CD14-positive monocyte (primary cell): ENCODE measurements around the gene PLET1. TPM values are rescaled to one million over a fixed set of nuclear protein-coding genes. Genes with fewer than 3 reads are reported as not detected.

Source experiments
- DNase-seq, 3 donors: peaks; one replicate each; pipeline ENCODE4 v3.0.0-alpha.2; 2011 to 2022
- H2AFZ ChIP-seq: 2 replicates; pipeline ENCODE4 v1.6.0; 2012; ENCODE audit warnings: mild to moderate bottlenecking, low read depth, low read length, inconsistent platforms; ENCODE audit not compliant: insufficient read depth, poor library complexity, severe bottlenecking
- H3K27ac ChIP-seq, 2 donors: 1 replicate in 1 of 2; 2 replicates in 1 of 2; pipeline ENCODE4 v1.5.1; 2012 to 2013; ENCODE audit warnings: low read length in 2 of 2, control low read depth in 1 of 2, inconsistent platforms in 1 of 2, low read depth in 1 of 2, mild to moderate bottlenecking in 1 of 2
- H3K27me3 ChIP-seq, 2 donors: one replicate each; pipeline versions ENCODE4 v1.6.0 to v1.6.1; 2011 to 2013; ENCODE audit warnings: low read length in 2 of 2; ENCODE audit not compliant: control insufficient read depth in 2 of 2, insufficient read depth in 2 of 2
- H3K36me3 ChIP-seq, 2 donors: replicated peaks in 1 of 2; 1 replicate in 1 of 2; 2 replicates in 1 of 2; pipeline versions ENCODE4 v1.5.1 to v1.6.1; 2012 to 2013; ENCODE audit warnings: low read length in 2 of 2, control low read depth in 1 of 2, inconsistent platforms in 1 of 2, mild to moderate bottlenecking in 1 of 2; ENCODE audit not compliant: insufficient read depth in 2 of 2, control insufficient read depth in 1 of 2
- H3K4me1 ChIP-seq, 2 donors: 1 replicate in 1 of 2; 2 replicates in 1 of 2; pipeline versions ENCODE4 v1.5.1 to v1.6.1; 2012 to 2013; ENCODE audit warnings: low read length in 2 of 2, control low read depth in 1 of 2, inconsistent platforms in 1 of 2, mild to moderate bottlenecking in 1 of 2, moderate library complexity in 1 of 2; ENCODE audit not compliant: insufficient read depth in 2 of 2, control insufficient read depth in 1 of 2
- H3K4me2 ChIP-seq: replicated peaks from 2 replicates; pipeline ENCODE3; 2012; ENCODE audit warnings: low read length, moderate library complexity, mild to moderate bottlenecking; ENCODE audit not compliant: poor library complexity, severe bottlenecking; ENCODE audit errors: extremely low read depth
- H3K4me3 ChIP-seq, 3 experiments: fragments of 200-600 bp in 1 of 3; sonication (generic) in 1 of 3; replicated peaks in 1 of 3; 1 replicate in 2 of 3; 2 replicates in 1 of 3; pipeline ENCODE4 v1.5.1; 2011 to 2013; ENCODE audit warnings: low read length in 3 of 3, mild to moderate bottlenecking in 3 of 3, control low read depth in 2 of 3, low read depth in 2 of 3, inconsistent platforms in 1 of 3, moderate library complexity in 1 of 3
- H3K79me2 ChIP-seq: 2 replicates; pipeline ENCODE4 v1.6.0; 2012; ENCODE audit warnings: mild to moderate bottlenecking, control low read depth, inconsistent platforms, low read length, moderate library complexity; ENCODE audit not compliant: insufficient read depth
- H3K9ac ChIP-seq: 2 replicates; pipeline ENCODE4 v1.6.0; 2017; ENCODE audit warnings: low read length, mild to moderate bottlenecking; ENCODE audit not compliant: insufficient read depth, poor library complexity, severe bottlenecking
- H3K9me3 ChIP-seq, 2 donors: replicated peaks in 1 of 2; 1 replicate in 1 of 2; 2 replicates in 1 of 2; pipeline versions ENCODE4 v1.5.1 to v1.6.1; 2012 to 2013; ENCODE audit warnings: low read length in 2 of 2, control low read depth in 1 of 2; ENCODE audit not compliant: control insufficient read depth in 1 of 2, insufficient read depth in 1 of 2
- H4K20me1 ChIP-seq: 2 replicates; pipeline ENCODE4 v1.6.0; 2012; ENCODE audit warnings: mild to moderate bottlenecking, low read length, control low read depth, moderate library complexity; ENCODE audit not compliant: insufficient read depth
- H3K27ac Mint-ChIP-seq, 7 donors: one replicate each; pipeline ENCODE4 v1.8.0; 2020; ENCODE audit warnings: mild to moderate bottlenecking in 7 of 7, mixed read lengths in 7 of 7, moderate library complexity in 6 of 7, inconsistent platforms in 2 of 7
- H3K27me3 Mint-ChIP-seq, 3 donors: one replicate each; pipeline ENCODE4 v1.8.0; 2021 to 2022; ENCODE audit warnings: low read depth in 3 of 3, mild to moderate bottlenecking in 3 of 3, mixed read lengths in 3 of 3, moderate library complexity in 3 of 3, inconsistent platforms in 1 of 3
- H3K36me3 Mint-ChIP-seq, 2 donors: one replicate each; pipeline ENCODE4 v1.8.0; 2020; ENCODE audit warnings: mixed read lengths in 2 of 2, inconsistent platforms in 1 of 2, mild to moderate bottlenecking in 1 of 2
- H3K4me1 Mint-ChIP-seq: one replicate; pipeline ENCODE4 v1.8.0; 2020; ENCODE audit warnings: mild to moderate bottlenecking, mixed read lengths
- H3K4me3 Mint-ChIP-seq, 2 donors: one replicate each; pipeline ENCODE4 v1.8.0; 2020; ENCODE audit warnings: mild to moderate bottlenecking in 2 of 2, mixed read lengths in 2 of 2, moderate library complexity in 1 of 2
- H3K9me3 Mint-ChIP-seq, 7 donors: one replicate each; pipeline ENCODE4 v1.8.0; 2020 to 2022; ENCODE audit warnings: mixed read lengths in 7 of 7, mild to moderate bottlenecking in 6 of 7, moderate library complexity in 6 of 7, inconsistent platforms in 2 of 7
- CTCF ChIP-seq: fragments of 200-600 bp; IDR thresholded peaks from one replicate; pipeline ENCODE4 v1.8.0; 2022; ENCODE audit warnings: antibody characterized with exemption, mild to moderate bottlenecking
- WGBS: methylation state at CpG from one replicate; pipeline ENCODE4 v1.1.5; 2013; ENCODE audit warnings: missing lambda C conversion rate; ENCODE audit not compliant: insufficient coverage; 5-methylcytosine and 5-hydroxymethylcytosine counted together
- intact Hi-C, 2 donors: fragments of 100-400 bp; cut with micrococcal nuclease; formaldehyde crosslinking; loops; one replicate each; pipeline versions ENCODE4 v1.15.0 to v1.15.1; 2023
- polyA plus RNA-seq, 3 donors: library from polyadenylated mRNA; depleted of rRNA in 1 of 3; unstranded in 2 of 3; stranded (reverse) in 1 of 3; fragments of 300-500 nt in 2 of 3; fragments of >200 nt in 1 of 3; fragmentation: Illumina TruSeq in 2 of 3; gene quantifications; 1 replicate in 2 of 3; 2 replicates in 1 of 3; pipeline ENCODE4 v1.2.3, GENCODE V29; 2012 to 2021

The PLET1 gene
- polyA plus RNA-seq, 3 donors = not detected

GRCh38 chr11:112306230-112306629, 45.6 kb upstream of the PLET1 start:
- no peak for DNase-seq
- Mint-ChIP-seq H3K4me1 (peaks cover 22% of the 10 kb centered on the region), H3K27ac (no peak overlapping the region), H3K36me3 (peaks cover 0 to 3% of the 10 kb centered on the region in 2 donors), H3K4me3 (no peak overlapping the region), H3K9me3 (peaks cover 1 to 7% (median 5%) of the 10 kb centered on the region in 7 donors), H3K27me3 (peaks cover 0 to 2% (median 1%) of the 10 kb centered on the region in 3 donors)
- Histone ChIP-seq H3K36me3 (no peaks in the 10 kb centered on the region), H3K9me3 (no peaks in the 10 kb centered on the region), H3K4me1 (peaks cover 15% of the 10 kb centered on the region in 2 donors), H3K79me2 (no peaks in the 10 kb centered on the region), H2AFZ (no peak overlapping the region), H3K4me2 (no peak overlapping the region), H3K27ac (no peak overlapping the region), H3K9ac (no peak overlapping the region), H3K27me3 (no peaks in the 10 kb centered on the region), H4K20me1 (no peaks in the 10 kb centered on the region), H3K4me3 (no peak overlapping the region)
- TF ChIP-seq CTCF = no peak
- intact Hi-C loops = no loop called here
- 80% methylated on average over 1 of the region's 1 CpG for WGBS

GRCh38 chr11:112304914-112305313, 44.3 kb upstream of the PLET1 start:
- H3K4me3 ChIP-seq = no peak overlapping the region
- intact Hi-C loops = no loop called here
- peak overlapping the region in 1 of 7 donors; percentile 19 for H3K27ac Mint-ChIP-seq
- no peak overlapping the region for H2AFZ ChIP-seq
- no peak overlapping the region for H3K27ac ChIP-seq
- H3K27me3 ChIP-seq = no peaks in the 10 kb centered on the region
- DNase-seq = no peak
- H3K9ac ChIP-seq = no peak overlapping the region
- H3K36me3 ChIP-seq = no peaks in the 10 kb centered on the region
- no peaks in the 10 kb centered on the region for H3K79me2 ChIP-seq
- H3K9me3 Mint-ChIP-seq = peaks cover 1 to 7% (median 5%) of the 10 kb centered on the region in 7 donors
- H3K36me3 Mint-ChIP-seq = peaks cover 0 to 3% of the 10 kb centered on the region in 2 donors
- peaks cover 4% of the 10 kb centered on the region in 2 donors for H3K4me1 ChIP-seq
- H3K9me3 ChIP-seq = no peaks in the 10 kb centered on the region
- H3K4me2 ChIP-seq = no peak overlapping the region
- no CpG with 5 or more reads among the region's 1 CpG for whole genome bisulfite sequencing
- no peak for TF ChIP-seq CTCF
- no peaks in the 10 kb centered on the region for H4K20me1 ChIP-seq
- H3K4me1 Mint-ChIP-seq = peaks cover 9% of the 10 kb centered on the region
- H3K27me3 Mint-ChIP-seq = peaks cover 0 to 2% (median 0%) of the 10 kb centered on the region in 3 donors
- H3K4me3 Mint-ChIP-seq = no peak overlapping the region
